IPS-NIHi7 (cell line): ENCODE results near the gene COL23A1.

Source experiments
- DNase-seq: peaks from one replicate; pipeline ENCODE4 v3.0.0; 2012; ENCODE audit warnings: mixed read lengths; ENCODE audit errors: extremely low spot score

COL23A1 gene

GRCh38 chr5:178588769-178589168, 1.4 kb downstream of the COL23A1 start:
- no peak for DNase-seq

GRCh38 chr5:178587763-178588611, 2.2 kb downstream of the COL23A1 start:
- no peak for DNase-seq

- DNase-seq, result no peak
These were observed 3.8 kb downstream of the COL23A1 start for GRCh38 chr5:178586396-178586795.

- DNase-seq, result peak; percentile 62
These were observed 4.8 kb downstream of the COL23A1 start for GRCh38 chr5:178585421-178585820.

GRCh38 chr5:178583279-178583678, 6.9 kb downstream of the COL23A1 start:
- no peak for DNase-seq

GRCh38 chr5:178582291-178582690, 7.9 kb downstream of the COL23A1 start:
- DNase-seq, result no peak

- no peak for DNase-seq
These were observed 8.6 kb downstream of the COL23A1 start for GRCh38 chr5:178581621-178582020.

- no peak for DNase-seq
These were observed 9.8 kb downstream of the COL23A1 start for GRCh38 chr5:178580271-178580955.

- no peak for DNase-seq
These were observed 12.2 kb downstream of the COL23A1 start for GRCh38 chr5:178577944-178578343.

- peak; percentile 72 for DNase-seq
These were observed 12.8 kb downstream of the COL23A1 start for GRCh38 chr5:178577376-178577839.

- DNase-seq, result peak; percentile 78
These were observed 13.4 kb downstream of the COL23A1 start for GRCh38 chr5:178576591-178577351.

GRCh38 chr5:178573216-178573615, 17.0 kb downstream of the COL23A1 start:
- no peak for DNase-seq

GRCh38 chr5:178572617-178573016, 17.6 kb downstream of the COL23A1 start:
- DNase-seq, result no peak

GRCh38 chr5:178569485-178569884, 20.7 kb downstream of the COL23A1 start:
- DNase-seq, result no peak

GRCh38 chr5:178564811-178565550, 25.2 kb downstream of the COL23A1 start:
- DNase-seq, result no peak

- DNase-seq, result no peak
These were observed 25.8 kb downstream of the COL23A1 start for GRCh38 chr5:178564397-178564796.

- DNase-seq, result no peak
These were observed 26.6 kb downstream of the COL23A1 start for GRCh38 chr5:178563621-178564020.

GRCh38 chr5:178561746-178562264, 28.4 kb downstream of the COL23A1 start:
- no peak for DNase-seq

GRCh38 chr5:178560911-178561310, 29.3 kb downstream of the COL23A1 start:
- DNase-seq, result no peak

- DNase-seq, result no peak
These were observed 32.8 kb downstream of the COL23A1 start for GRCh38 chr5:178557416-178557815.

GRCh38 chr5:178555771-178556211, 34.4 kb downstream of the COL23A1 start:
- DNase-seq, result peak; percentile 77
